Raji (cell line): Measurements from ENCODE around the gene SCUBE1.
A peak's percentile ranks its signal among the peaks of the same experiment; 100 is the strongest.

ENCODE experiments used
- POLR2A ChIP-seq: IDR thresholded peaks from 2 replicates; pipeline ENCODE4 v1.6.1; 2011; ENCODE audit warnings: low read depth, low read length, control low read depth; ENCODE audit not compliant: insufficient read depth

SCUBE1 gene

GRCh38 chr22:43187171-43188099 is 155.7 kb downstream of the SCUBE1 start:
- peak; percentile 94 for TF ChIP-seq POLR2A

GRCh38 chr22:43186272-43187170 is 156.7 kb downstream of the SCUBE1 start, which contains the start of gene TTLL12:
Gene TTLL12 (minus strand): TSS chr22:43187134. CDS start chr22:43187069, 65 bp downstream.
- TF ChIP-seq POLR2A = peak; percentile 74

GRCh38 chr22:43185860-43186261 is 157.3 kb downstream of the SCUBE1 start:
- TF ChIP-seq POLR2A = no peak

- TF ChIP-seq POLR2A = no peak
These were observed 159.5 kb downstream of the SCUBE1 start for GRCh38 chr22:43183496-43184277.

GRCh38 chr22:43182726-43183125 is 160.4 kb downstream of the SCUBE1 start:
- TF ChIP-seq POLR2A = no peak

GRCh38 chr22:43182118-43182517 is 161.1 kb downstream of the SCUBE1 start:
- no peak for TF ChIP-seq POLR2A

GRCh38 chr22:43181321-43182076 is 161.7 kb downstream of the SCUBE1 start:
- 0 out of 2 replicates have a peak, but pooled peaks have one; percentile 17 for TF ChIP-seq POLR2A

- no peak for TF ChIP-seq POLR2A
These were observed 162.5 kb downstream of the SCUBE1 start for GRCh38 chr22:43180670-43181069.

- TF ChIP-seq POLR2A = no peak
These were observed 163.3 kb downstream of the SCUBE1 start for GRCh38 chr22:43179911-43180195.

GRCh38 chr22:43179146-43179910 is 163.8 kb downstream of the SCUBE1 start:
- TF ChIP-seq POLR2A = no peak

- TF ChIP-seq POLR2A = no peak
These were observed 165.7 kb downstream of the SCUBE1 start for GRCh38 chr22:43177479-43177878.

GRCh38 chr22:43176090-43176489 is 167.1 kb downstream of the SCUBE1 start:
- no peak for TF ChIP-seq POLR2A

GRCh38 chr22:43174941-43175531 is 168.1 kb downstream of the SCUBE1 start:
- TF ChIP-seq POLR2A = no peak
